ENCODE results near the gene PKP3. TPM values are rescaled to one million over a fixed set of nuclear protein-coding genes. Genes with fewer than 3 reads are reported as not detected.

PKP3 gene
- total RNA-seq, 1 donor from 2014 or later: 23.9 TPM

DNA sequence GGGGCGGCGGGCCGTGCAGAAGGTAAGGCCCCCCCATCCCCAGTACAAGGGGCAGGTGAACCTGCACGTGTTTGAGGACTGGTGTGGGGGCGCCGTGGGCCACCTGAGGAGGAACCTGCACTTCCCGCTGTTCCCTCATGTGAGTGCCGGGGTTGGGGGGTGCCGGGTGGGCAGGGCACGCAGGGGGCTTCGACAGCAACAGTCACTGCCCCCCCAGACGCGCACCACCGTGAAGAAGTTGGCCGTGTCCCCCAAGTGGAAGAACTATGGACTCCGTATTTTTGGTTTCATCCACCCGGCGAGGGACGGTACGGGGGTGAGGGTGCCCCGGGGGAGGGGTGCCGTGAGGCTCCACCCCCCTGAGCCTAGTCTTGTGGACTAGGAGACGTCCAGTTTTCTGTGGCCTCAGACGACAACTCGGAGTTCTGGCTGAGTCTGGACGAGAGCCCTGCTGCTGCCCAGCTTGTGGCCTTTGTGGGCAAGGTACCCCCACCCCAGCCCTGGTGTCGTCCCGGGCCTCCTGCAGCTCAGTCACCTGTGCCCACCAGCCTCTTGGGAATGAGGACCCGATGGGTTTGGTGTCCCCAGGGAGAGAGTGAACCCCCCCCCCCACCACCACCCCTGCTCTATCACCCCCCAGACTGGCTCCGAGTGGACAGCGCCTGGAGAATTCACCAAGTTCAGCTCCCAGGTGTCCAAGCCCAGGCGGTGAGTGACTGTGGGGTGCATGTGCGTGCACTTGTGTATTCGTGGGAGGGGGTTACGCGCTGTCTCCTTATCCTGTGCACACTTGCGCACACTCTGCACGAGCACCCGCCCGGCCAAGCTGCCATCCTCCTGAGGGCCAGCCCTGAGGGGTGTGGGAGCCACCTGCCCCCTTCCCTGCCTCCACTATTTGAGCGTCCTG, 20.9 kb upstream of the PKP3 start:
- H3K27me3 ChIP-seq (ENCODE audit: control insufficient read depth, insufficient read depth, low read length): peaks cover 21% of the 10 kb centered on the region
- no peak for DNase-seq (ENCODE audit: low read depth)
- H3K36me3 ChIP-seq (ENCODE audit: control insufficient read depth, insufficient read depth, low read length): no peaks in the 10 kb centered on the region
- TF ChIP-seq, protein P1, sequence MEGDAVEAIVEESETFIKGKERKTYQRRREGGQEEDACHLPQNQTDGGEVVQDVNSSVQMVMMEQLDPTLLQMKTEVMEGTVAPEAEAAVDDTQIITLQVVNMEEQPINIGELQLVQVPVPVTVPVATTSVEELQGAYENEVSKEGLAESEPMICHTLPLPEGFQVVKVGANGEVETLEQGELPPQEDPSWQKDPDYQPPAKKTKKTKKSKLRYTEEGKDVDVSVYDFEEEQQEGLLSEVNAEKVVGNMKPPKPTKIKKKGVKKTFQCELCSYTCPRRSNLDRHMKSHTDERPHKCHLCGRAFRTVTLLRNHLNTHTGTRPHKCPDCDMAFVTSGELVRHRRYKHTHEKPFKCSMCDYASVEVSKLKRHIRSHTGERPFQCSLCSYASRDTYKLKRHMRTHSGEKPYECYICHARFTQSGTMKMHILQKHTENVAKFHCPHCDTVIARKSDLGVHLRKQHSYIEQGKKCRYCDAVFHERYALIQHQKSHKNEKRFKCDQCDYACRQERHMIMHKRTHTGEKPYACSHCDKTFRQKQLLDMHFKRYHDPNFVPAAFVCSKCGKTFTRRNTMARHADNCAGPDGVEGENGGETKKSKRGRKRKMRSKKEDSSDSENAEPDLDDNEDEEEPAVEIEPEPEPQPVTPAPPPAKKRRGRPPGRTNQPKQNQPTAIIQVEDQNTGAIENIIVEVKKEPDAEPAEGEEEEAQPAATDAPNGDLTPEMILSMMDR (IDR thresholded peaks at IDR 0.05; ENCODE audit: insufficient read depth, low read length, poor library complexity, severe bottlenecking): no peak
- H3K4me3 ChIP-seq (ENCODE audit: low read depth, low read length): no peak overlapping the region

DNA sequence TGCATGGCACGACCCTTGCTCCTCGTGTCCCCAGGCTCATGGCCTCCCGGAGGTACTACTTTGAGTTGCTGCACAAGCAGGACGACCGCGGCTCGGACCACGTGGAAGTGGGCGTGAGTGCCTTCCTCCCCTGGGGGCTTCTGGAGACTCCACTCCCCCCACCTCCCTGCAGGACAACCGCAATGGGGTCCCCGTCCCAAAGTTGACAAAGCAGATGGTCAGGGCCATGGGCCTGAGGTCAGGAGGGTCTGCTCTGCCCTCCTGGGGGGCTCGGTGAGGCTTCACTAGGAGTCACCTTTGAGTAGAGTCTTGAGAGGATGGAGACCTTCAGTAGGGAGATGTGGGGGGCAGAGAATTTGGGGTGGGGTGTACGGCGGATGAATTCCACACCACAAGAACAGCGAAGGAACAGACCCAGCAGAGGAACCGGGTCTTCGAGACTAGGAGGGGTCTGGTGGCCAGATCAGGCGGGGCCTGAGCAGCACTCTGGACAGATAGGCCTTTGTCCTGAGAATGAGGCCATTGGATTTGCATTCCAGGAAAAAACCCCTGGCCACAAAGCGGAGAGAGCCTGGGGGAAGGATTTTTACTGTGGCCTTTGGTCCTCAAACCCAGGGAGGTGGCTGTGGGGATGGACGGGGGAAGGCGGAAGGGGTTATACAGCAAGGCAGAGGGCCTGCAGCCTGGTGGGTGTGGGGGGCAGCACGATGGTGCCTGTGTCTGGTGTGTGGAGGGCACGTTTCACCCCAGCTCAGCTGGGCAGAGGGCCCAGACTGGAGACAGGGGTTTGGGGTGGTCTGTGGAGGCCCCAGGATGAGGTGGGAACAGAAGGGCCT, 20.1 kb upstream of the PKP3 start:
- Histone ChIP-seq H3K27me3 (ENCODE audit: control insufficient read depth, insufficient read depth, low read length) (peaks cover 13% of the 10 kb centered on the region), H3K36me3 (ENCODE audit: control insufficient read depth, insufficient read depth, low read length) (no peaks in the 10 kb centered on the region), H3K4me3 (ENCODE audit: low read depth, low read length) (no peak overlapping the region)
- DNase-seq (ENCODE audit: low read depth): no peak
- TF ChIP-seq, protein P1 (IDR thresholded peaks at IDR 0.05; ENCODE audit: insufficient read depth, low read length, poor library complexity, severe bottlenecking): no peak

DNA sequence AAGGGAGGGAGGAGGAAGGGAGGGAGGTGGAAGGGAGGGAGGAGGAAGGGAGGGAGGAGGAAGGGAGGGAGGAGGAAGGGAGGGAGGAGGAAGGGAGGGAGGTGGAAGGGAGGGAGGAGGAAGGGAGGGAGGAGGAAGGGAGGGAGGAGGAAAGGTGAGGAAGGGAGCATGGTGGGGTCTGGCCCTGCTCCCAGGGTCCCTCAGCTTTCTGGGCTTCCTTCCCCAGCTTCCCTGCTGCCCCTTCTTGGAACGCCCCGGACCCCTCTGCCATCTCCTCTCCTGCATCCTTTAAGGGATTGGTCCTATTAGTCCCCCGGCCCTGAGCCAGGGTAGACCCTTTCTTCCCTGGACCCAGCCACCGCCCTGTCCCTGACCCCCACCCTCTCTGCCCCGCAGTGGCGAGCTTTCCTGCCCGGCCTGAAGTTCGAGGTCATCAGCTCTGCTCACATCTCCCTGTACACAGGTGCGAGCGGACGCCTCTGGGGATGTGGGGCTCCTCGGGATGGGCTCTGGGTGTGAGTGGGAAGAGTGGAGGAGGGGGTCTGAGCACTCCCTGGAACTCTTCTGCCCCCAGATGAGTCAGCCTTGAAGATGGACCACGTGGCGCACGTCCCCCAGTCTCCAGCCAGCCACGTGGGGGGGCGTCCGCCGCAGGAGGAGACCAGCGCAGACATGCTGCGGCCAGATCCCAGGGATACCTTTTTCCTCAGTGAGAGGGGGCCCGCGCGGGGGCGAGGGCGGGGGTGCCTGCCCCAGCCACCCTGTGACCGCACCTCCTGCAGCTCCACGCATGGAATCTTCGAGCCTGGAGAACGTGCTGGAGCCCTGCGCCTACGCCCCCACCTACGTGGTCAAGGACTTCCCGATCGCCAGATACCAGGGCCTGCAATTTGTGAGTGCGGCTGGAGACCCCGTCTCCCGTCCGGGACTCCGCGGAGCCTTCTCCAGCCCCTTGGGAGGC, 18.7 kb upstream of the PKP3 start:
- no peak overlapping the region for H3K4me3 ChIP-seq (ENCODE audit: low read depth, low read length)
- TF ChIP-seq, protein P1 (IDR thresholded peaks at IDR 0.05; ENCODE audit: insufficient read depth, low read length, poor library complexity, severe bottlenecking): no peak
- H3K27me3 ChIP-seq (ENCODE audit: control insufficient read depth, insufficient read depth, low read length): peaks cover 9% of the 10 kb centered on the region
- no peak for DNase-seq (ENCODE audit: low read depth)
- no peaks in the 10 kb centered on the region for H3K36me3 ChIP-seq (ENCODE audit: control insufficient read depth, insufficient read depth, low read length)

DNA sequence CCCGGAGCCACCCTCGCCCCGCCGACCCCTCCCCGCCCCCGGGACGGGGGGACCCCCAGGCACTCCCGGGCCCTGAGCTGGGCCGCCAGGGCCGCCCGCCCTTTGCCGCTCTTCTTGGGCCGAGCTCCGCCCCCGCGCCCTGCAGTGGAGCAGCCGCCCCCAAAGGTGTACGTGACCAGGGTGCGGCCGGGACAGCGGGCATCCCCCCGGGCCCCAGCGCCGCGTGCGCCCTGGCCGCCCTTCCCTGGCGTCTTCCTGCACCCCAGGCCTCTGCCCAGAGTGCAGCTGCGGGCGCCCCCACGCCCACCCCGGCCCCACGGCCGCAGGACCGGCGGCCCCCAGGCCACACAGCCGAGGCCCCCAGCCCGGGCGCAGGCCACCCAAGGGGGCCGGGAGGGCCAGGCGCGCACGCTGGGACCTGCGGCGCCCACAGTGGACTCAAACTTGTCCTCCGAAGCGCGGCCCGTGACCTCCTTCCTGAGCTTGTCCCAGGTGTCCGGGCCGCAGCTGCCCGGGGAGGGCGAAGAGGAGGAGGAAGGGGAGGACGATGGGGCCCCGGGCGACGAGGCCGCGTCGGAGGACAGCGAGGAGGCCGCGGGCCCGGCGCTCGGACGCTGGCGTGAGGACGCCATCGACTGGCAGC, 17.4 kb upstream of the PKP3 start:
- H3K27me3 ChIP-seq (ENCODE audit: control insufficient read depth, insufficient read depth, low read length): no peaks in the 10 kb centered on the region
- H3K36me3 ChIP-seq (ENCODE audit: control insufficient read depth, insufficient read depth, low read length): no peaks in the 10 kb centered on the region
- no peak for DNase-seq (ENCODE audit: low read depth)
- no peak overlapping the region for H3K4me3 ChIP-seq (ENCODE audit: low read depth, low read length)
- TF ChIP-seq, protein P1 (IDR thresholded peaks at IDR 0.05; ENCODE audit: insufficient read depth, low read length, poor library complexity, severe bottlenecking): no peak
